ENCODE measurements around the gene PTPRA.
"Not testable (repeated sequence)": the region's sequence is repeated elsewhere in the genome, so short reads cannot be mapped to it uniquely, and the experiment has no call there.

PTPRA gene

DNA sequence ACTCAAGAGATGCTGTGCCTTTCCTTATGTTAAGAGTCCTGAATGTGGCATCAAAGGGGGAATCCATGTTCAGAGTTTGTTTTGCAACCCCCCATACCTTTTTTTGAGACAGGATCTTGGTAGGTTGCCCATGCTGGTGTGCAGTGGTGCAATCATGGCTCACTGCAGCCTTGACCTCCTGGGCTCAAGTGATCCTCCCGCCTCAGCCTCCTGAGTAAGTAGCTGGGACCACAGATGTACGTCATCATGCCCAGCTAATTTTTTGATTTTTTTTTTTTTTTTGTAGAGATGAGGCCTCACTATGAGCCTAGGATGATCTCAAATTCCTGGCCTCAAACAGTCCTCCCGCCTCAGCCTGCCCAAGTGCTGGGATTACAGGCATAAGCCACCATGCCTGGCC is 16.5 kb downstream of the PTPRA start:
- no peak for DNase-seq

DNA sequence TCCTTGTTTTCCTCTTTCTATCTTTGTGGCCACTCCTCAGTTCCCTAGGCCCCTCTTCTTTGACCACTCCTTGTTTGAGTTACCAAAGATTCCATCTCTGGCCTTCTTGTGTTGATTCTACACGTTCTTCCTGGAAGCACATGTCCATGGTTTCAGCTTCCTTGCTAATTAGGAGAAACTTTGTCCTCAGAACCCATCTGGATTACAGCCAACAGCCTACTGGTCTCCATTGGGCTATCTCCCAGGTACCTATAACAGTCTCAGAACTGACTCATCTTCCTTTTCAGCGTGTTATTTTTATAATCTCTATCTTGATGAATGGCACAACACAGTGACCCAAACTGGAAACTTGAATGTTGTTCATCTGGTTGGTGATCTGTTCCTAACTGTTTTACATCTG is 17.5 kb downstream of the PTPRA start:
- DNase-seq = no peak

GRCh38 chr20:2891343-2891742 is 18.1 kb downstream of the PTPRA start:
- no peak for DNase-seq

DNA sequence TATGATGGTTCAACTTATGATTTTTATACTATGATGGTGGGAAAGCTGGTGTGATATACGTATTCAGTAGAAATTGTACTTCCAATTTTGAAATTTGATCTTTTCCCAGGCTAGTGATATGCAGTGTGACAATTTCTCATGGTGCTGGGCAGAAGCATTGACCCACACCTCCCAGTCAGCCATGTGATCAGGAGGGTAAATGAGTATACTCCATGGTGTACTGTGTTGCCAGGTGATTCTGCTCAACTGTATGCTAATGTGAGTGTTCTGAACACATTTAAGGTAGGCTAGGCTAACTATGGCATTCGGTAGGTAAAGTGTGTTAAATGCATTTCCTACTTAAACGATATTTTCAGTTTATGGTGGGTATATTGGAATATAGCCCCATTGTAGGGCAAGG is 19.1 kb downstream of the PTPRA start:
- no peak for DNase-seq

GRCh38 chr20:2894221-2894620 is 20.9 kb downstream of the PTPRA start:
- DNase-seq = no peak

DNA sequence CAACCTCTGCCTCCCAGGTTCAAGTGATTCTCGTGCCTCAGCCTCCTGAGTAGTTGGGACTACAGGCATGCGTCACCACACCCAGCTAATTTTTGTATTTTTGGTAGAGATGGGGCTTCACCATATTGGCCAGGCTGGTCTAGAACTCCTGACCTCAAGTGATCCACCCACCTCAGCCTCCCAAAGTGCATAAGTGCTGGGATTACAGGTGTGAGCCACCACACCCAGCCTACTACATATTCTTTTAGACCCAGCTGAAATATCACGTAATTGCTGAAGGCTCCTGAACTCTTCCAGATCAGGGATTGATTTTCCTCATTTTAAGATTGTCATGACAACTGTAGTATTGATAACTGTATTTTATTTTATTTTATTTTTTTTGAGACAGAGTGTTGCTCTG is 21.9 kb downstream of the PTPRA start:
- not testable (repeated sequence) for DNase-seq

DNA sequence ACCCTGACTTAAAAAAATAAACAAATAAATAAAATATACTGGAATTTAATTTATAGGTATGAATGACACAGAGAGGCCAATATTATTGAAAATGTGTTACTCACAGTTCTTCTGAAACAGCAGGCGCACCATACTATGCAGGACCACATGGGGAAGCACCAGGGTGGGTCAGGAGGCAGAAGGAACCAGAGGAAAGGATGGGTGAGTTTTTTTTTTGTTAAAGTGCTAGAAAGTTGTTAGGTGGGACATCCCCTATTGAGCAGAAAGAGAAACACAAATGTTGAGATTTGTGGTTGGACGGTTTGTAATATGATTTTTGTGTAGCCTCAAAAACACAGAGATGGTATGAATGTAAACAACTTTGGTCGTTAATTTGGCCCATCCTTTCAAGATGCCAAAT is 26.0 kb downstream of the PTPRA start:
- no peak for DNase-seq

DNA sequence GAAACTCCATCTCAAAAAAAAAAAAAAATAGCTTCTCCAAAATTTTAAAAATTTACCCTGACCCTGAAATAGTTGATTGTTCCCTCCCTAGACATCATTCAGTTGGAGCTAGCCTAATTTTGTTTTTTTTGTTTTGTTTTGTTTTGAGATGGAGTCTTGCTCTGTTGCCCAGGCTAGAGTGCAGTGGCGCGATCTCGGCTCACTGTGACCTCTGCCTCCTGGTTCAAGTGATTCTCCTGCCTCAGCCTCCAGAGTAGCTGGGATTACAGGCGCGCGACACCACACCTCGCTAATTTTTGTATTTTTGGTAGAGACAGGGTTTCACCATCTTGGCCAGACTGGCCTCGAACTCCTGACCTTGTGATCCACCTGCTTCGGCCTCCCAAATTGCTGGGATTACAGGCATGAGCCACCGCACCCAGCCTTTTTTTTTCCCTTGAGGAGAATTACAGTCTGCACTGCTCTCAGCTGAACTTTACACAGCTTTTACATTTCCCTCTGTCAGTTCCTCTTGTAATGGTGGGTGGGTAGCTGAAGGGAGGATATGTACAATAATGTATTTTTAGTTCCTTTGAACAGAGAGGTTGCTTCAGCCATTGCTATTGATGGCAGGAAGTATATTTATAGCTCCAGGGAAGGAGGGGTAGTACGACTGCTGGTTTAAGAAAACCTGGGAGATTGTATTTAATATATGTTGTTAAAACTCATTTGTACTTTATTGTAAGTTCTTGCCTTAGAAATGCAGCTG is 27.7 kb downstream of the PTPRA start:
- DNase-seq = no peak

GRCh38 chr20:2902291-2902690 is 29.0 kb downstream of the PTPRA start:
- DNase-seq = no peak

- DNase-seq = no peak
These were observed 29.5 kb downstream of the PTPRA start for GRCh38 chr20:2902818-2903217.

DNA sequence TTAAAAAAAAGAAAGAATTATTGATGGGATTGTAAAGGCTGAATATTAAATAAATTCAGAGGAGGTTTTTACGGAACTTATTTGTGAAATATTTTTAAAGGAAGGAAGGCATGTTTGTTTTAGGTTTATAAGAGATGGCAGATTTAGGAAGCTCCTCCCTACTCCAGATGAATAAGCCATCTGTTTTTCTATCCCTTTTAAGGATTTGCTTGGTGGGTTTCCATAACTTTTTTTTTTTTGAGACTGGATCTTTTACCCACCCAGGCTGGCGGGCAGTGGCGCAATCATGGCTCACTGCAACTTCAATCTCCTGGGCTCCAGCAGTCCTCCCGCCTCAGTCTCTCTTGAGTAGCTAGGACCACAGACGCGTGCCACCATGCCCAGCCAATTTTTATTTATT is 30.4 kb downstream of the PTPRA start:
- no peak for DNase-seq

- no peak for DNase-seq
These were observed 34.2 kb downstream of the PTPRA start for GRCh38 chr20:2907519-2907918.

DNA sequence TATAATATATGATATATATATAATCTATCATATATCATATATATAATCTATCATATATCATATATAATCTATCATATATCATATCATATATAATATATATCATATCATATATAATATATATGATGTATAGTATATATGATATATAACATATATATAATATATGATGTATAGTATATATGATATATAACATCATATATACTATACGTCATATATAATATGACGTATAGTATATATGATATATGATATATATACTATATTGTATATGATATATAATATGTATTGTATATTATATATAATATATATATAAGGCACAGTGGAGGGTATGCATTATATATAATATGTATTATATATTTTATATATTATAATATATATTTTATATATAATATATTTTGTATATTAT is 36.7 kb downstream of the PTPRA start:
- no peak for DNase-seq

- DNase-seq = no peak
These were observed 37.9 kb downstream of the PTPRA start for GRCh38 chr20:2911200-2911599.

DNA sequence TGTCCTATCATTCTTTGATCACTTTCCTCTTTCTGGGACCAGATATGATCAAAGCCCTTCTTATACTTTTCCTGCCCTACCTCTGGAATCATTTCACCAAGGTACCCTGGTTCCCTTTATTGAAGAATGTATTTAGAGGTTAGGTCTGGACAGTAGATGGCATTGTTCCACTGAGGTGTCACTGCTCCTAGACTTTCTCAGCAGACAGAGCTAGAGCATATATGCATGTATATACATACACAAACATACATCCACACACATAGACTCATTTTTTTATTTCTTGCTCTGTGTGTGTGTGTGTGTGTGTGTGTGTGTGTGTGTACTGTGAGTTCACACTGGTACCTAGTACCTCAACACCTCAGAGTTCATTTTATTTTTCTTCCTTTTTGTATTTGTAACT is 40.9 kb downstream of the PTPRA start:
- no peak for DNase-seq

DNA sequence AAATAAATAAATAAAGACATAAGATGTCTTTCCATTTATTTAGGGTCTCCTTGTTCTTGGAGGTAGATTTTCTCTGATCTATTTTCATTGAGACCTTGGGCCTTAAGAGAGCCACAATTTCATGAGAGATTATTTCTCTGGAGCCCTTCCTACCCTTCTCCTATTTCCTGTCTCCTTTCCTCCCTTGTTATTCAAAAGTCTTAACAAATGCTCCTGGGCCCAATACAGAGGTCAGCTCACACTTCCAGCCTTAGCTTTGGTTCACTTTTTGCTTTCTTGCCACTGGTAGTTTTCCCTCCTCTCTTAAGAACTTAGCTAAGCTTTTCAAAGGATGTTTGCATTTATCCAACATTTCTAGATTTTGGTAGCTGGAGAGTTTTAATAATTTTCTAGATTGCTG is 44.0 kb downstream of the PTPRA start:
- DNase-seq = no peak

DNA sequence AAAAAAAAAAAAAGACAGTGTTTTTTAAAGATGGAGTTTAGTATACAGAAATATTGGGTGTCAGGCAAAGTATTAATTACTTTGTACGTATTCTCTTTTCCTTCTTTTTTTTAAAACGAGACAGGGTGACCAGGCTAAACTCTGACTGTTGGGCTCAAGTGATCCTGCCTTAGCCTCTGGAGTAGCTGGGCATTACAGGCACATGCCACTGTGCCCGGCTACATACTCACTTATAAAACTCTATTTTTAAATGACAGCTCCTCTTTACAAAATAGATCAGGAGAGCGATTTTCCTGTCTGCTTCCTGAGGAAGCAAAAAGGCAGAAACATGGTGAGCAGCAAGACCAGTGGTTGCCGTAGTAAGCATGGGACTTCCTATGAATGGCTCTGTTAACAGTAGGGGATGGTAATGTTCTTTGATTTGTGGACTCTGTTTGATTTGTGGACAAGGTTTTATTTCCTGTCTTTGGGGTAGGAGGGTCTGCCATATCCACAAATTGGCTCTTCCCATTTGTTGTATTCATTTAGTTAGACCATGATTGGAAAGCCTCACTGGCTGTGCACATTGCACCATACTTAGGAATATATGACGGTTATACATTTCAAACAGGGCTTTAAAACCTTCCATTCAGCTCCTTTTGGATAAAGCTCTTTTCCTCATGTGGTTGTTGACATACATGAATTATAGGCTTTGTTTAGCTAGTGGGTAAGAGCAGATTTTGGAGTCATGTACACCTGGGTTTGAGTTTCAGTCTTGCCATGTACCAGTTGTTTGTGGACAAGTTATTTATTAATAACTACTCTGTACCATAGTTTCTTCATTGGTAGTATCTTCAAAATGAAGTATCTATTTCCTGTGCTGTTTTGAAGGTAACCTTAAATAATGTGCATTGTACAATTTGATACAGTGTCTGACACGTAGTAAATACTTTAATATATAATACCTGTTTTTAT is 45.1 kb downstream of the PTPRA start:
- no peak for DNase-seq

DNA sequence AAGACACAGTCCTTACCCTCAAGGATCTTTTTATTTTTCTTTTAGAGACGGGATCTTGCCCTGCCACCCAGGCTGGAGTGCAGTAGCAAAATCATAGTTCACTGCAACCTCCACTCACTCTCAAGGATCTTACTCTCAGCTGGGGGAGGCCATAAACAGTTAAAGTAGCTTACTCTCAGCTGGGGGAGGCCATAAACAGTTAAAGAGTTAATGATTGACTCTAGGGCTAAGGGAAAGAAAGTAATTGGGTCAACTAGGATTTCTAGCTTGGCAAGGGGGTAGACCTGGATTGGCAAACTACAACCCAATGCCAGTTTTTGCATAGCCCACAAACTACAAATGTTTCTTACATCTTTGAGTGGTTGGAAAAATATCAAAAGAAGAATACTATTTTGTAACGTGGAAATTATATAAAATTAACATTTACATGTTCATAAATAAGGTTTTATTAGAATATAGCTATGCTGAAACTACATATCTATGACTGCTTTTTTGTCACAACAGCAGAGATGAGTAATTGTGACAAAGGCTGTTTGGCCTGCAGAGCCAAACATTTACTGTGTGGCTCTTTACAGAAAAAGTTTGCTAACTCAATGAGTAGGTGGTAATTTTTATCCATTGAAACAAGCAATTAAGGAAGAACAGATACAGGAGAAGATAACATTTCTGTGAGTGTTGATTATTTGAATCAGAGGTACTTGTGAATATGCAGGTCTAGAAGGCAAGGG is 46.4 kb downstream of the PTPRA start:
- DNase-seq = no peak

- DNase-seq = no peak
These were observed 47.2 kb downstream of the PTPRA start for GRCh38 chr20:2920473-2920872.

- no peak for DNase-seq
These were observed 48.2 kb downstream of the PTPRA start for GRCh38 chr20:2921506-2921905.

DNA sequence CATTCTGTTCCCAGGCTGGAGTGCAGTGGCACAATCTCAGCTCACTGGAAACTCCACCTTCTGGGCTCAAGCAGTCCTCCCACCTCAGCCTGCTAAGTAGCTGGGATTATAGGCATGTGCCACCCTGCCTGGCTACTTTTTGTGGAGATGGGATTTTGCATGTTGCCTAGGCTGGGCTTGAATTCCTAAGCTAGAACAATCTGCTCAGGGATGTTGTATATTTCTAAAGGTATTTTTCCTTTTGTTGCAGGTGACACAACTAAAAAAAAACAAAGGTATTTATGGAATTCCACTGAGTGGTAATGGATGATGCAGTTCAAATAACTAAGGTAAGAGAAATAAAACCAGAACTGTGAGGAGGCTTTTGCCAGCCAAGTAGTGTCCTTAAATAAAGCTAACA is 49.7 kb downstream of the PTPRA start:
- DNase-seq = no peak

DNA sequence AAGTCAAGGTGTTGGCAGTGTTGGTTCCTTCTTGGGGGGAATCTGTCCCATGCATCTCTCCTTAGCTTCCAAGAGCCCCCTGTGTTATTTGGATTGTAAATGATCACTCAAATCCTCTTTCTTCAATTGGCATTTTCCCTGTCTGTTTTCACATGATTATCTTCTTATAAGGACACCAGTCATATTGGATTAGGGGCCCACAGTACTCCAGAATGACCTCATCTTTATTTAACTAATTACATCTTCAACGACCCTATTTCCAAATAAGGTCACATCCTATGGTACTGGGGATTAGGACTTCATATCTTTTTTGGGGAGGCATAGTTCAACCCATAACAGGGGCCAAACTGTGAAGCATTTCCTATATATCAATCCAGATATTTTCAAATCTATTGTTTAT is 57.3 kb downstream of the PTPRA start:
- no peak for DNase-seq

DNA sequence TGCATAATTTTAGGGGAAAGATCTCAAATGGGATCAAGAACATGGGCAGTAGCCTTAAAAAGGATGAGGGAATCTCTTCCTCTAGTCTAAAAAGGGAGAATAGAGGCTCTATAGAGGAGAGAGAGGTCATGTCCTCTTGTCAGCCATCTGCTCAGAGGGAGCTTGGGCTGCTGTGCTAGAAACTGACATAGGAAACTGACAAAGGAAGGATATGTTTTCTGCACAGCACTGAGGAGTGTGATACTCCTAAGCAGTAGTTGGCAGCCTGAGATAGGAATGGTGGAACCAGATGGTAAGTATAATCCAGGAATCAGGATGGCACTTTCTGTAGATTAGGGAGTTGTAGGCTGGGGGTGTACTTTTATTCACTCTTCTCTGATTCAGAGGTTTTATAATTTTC is 59.2 kb downstream of the PTPRA start:
- no peak for DNase-seq

DNA sequence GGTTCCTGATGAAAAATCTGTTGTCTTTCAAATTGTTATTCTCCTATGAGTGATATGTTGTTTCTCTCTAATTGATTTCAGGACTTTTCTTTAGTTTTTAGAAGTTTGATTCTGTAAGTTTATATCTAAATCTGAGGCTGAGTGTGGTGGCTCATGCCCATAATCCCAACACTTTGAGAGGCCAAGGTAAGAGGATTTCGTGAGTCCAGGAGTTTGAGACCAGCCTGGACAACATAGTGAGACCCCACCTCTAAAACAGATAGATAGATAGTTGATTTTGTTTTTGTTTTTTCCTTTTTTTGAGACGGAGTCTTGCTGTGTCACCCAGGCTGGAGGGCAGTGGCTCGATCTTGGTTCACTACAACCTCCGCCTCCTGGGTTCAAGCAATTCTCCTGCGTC is 64.6 kb downstream of the PTPRA start:
- DNase-seq = no peak
